ENCODE results near the gene F10. TPM values are rescaled to one million over a fixed set of nuclear protein-coding genes. Genes with fewer than 3 reads are reported as not detected.

Gene F10
- total and polyA plus RNA-seq, 4 donors, result 85.3 to 199 (median 117) TPM

DNA sequence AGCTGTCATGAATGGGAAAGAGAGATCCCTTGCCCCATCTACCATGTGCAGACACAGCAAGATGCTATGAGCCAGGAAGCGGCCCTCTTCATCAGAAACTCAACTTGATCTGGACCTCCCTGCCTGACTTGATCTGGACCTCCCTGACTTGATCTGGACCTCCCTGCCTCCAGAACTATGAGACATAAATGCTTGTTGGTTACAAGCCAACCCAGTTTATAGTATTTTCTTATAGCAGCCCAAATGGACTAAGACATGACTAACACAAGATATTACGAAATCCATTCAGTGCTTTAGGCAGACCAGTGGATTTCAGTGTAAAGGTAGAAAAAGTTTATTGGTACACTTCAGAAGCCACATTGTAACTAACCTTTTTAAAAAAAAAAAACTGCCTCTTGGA is 70.3 kb downstream of the F10 start:
- no peaks in the 10 kb centered on the region for H3K4me1 ChIP-seq (ENCODE audit: control insufficient read depth in 4 of 4, insufficient read depth in 4 of 4, low read length in 3 of 4)
- no peaks in the 10 kb centered on the region for H3K27me3 ChIP-seq (ENCODE audit: control insufficient read depth in 4 of 4, insufficient read depth in 4 of 4, low read length in 3 of 4)
- H3K4me3 ChIP-seq (ENCODE audit: low read depth in 1 of 3, low read length in 3 of 3), result no peak overlapping the region
- TF ChIP-seq GABPA (IDR thresholded peaks at IDR 0.05 in 1 of 2, conservative IDR thresholded peaks at IDR 0.05 in 1 of 2) (no peak), JUND (IDR thresholded peaks at IDR 0.05) (no peak), HNF4G (IDR thresholded peaks at IDR 0.05) (no peak), RAD21 (IDR thresholded peaks at IDR 0.05) (no peak), FOXA2 (IDR thresholded peaks at IDR 0.05) (no peak), TAF1 (conservative IDR thresholded peaks at IDR 0.05) (no peak), HNF4A (conservative IDR thresholded peaks at IDR 0.05) (no peak), FOXA1 (IDR thresholded peaks at IDR 0.05) (no peak), RXRA (IDR thresholded peaks at IDR 0.05) (no peak), EGR1 (IDR thresholded peaks at IDR 0.05; ENCODE audit: low read depth in 2 of 2) (no peak), YY1 (IDR thresholded peaks at IDR 0.05) (no peak)
- TF ChIP-seq, protein P1, sequence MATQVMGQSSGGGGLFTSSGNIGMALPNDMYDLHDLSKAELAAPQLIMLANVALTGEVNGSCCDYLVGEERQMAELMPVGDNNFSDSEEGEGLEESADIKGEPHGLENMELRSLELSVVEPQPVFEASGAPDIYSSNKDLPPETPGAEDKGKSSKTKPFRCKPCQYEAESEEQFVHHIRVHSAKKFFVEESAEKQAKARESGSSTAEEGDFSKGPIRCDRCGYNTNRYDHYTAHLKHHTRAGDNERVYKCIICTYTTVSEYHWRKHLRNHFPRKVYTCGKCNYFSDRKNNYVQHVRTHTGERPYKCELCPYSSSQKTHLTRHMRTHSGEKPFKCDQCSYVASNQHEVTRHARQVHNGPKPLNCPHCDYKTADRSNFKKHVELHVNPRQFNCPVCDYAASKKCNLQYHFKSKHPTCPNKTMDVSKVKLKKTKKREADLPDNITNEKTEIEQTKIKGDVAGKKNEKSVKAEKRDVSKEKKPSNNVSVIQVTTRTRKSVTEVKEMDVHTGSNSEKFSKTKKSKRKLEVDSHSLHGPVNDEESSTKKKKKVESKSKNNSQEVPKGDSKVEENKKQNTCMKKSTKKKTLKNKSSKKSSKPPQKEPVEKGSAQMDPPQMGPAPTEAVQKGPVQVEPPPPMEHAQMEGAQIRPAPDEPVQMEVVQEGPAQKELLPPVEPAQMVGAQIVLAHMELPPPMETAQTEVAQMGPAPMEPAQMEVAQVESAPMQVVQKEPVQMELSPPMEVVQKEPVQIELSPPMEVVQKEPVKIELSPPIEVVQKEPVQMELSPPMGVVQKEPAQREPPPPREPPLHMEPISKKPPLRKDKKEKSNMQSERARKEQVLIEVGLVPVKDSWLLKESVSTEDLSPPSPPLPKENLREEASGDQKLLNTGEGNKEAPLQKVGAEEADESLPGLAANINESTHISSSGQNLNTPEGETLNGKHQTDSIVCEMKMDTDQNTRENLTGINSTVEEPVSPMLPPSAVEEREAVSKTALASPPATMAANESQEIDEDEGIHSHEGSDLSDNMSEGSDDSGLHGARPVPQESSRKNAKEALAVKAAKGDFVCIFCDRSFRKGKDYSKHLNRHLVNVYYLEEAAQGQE (IDR thresholded peaks at IDR 0.05), result no peak
- TF ChIP-seq, protein P2, sequence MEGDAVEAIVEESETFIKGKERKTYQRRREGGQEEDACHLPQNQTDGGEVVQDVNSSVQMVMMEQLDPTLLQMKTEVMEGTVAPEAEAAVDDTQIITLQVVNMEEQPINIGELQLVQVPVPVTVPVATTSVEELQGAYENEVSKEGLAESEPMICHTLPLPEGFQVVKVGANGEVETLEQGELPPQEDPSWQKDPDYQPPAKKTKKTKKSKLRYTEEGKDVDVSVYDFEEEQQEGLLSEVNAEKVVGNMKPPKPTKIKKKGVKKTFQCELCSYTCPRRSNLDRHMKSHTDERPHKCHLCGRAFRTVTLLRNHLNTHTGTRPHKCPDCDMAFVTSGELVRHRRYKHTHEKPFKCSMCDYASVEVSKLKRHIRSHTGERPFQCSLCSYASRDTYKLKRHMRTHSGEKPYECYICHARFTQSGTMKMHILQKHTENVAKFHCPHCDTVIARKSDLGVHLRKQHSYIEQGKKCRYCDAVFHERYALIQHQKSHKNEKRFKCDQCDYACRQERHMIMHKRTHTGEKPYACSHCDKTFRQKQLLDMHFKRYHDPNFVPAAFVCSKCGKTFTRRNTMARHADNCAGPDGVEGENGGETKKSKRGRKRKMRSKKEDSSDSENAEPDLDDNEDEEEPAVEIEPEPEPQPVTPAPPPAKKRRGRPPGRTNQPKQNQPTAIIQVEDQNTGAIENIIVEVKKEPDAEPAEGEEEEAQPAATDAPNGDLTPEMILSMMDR (IDR thresholded peaks at IDR 0.05; ENCODE audit: low read depth, low read length, missing input control), result no peak
- TF ChIP-seq, protein P3, sequence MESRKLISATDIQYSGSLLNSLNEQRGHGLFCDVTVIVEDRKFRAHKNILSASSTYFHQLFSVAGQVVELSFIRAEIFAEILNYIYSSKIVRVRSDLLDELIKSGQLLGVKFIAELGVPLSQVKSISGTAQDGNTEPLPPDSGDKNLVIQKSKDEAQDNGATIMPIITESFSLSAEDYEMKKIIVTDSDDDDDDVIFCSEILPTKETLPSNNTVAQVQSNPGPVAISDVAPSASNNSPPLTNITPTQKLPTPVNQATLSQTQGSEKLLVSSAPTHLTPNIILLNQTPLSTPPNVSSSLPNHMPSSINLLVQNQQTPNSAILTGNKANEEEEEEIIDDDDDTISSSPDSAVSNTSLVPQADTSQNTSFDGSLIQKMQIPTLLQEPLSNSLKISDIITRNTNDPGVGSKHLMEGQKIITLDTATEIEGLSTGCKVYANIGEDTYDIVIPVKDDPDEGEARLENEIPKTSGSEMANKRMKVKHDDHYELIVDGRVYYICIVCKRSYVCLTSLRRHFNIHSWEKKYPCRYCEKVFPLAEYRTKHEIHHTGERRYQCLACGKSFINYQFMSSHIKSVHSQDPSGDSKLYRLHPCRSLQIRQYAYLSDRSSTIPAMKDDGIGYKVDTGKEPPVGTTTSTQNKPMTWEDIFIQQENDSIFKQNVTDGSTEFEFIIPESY (IDR thresholded peaks at IDR 0.05), result no peak
- TF ChIP-seq, protein P4, sequence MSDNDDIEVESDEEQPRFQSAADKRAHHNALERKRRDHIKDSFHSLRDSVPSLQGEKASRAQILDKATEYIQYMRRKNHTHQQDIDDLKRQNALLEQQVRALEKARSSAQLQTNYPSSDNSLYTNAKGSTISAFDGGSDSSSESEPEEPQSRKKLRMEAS (IDR thresholded peaks at IDR 0.05), result no peak
- TF ChIP-seq, protein P5, sequence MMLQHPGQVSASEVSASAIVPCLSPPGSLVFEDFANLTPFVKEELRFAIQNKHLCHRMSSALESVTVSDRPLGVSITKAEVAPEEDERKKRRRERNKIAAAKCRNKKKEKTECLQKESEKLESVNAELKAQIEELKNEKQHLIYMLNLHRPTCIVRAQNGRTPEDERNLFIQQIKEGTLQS (IDR thresholded peaks at IDR 0.05), result no peak
- H3K27ac ChIP-seq (ENCODE audit: low read depth in 1 of 2, low read length in 2 of 2), result no peak overlapping the region
- H3K36me3 ChIP-seq (ENCODE audit: control insufficient read depth in 4 of 4, insufficient read depth in 3 of 4, low read depth in 1 of 4, low read length in 3 of 4), result peaks cover 15 to 68% (median 47%) of the 10 kb centered on the region in 4 donors
- no peaks in the 10 kb centered on the region for H3K9me3 ChIP-seq (ENCODE audit: control insufficient read depth in 4 of 4, low read length in 3 of 4)
- 96% methylated on average over 2 of the region's 2 CpGs for WGBS
- H3K9ac ChIP-seq (ENCODE audit: low read depth in 1 of 2, low read length in 2 of 2), result no peak overlapping the region
- no peak for DNase-seq (ENCODE audit: low spot score)

DNA sequence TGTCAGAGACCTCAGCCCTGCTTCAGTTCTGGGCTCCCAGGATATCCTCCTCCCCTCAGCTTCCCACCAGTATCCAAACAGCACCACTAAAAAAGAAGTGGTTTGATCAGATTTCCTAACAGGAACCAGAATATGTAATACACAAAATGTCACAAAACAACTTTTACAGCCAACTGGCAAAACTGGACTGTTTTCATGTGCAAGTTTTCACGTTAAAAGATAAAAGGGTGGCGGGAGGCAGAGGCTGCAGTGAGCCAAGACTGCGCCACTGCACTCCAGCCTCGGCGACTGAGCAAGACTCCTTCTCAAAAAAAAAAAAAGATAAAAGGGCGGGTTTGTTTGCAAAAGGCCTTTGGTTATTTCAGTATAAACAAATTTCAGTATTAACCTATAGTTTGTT is 72.8 kb downstream of the F10 start:
- TF ChIP-seq, protein P3 (IDR thresholded peaks at IDR 0.05), result no peak
- TF ChIP-seq NR2F2 (IDR thresholded peaks at IDR 0.05), result no peak
- TF ChIP-seq EGR1 (IDR thresholded peaks at IDR 0.05; ENCODE audit: low read depth in 2 of 2), result no peak
- Histone ChIP-seq H3K9ac (ENCODE audit: low read depth in 1 of 2, low read length in 2 of 2) (no peak overlapping the region), H3K9me3 (ENCODE audit: control insufficient read depth in 4 of 4, low read length in 3 of 4) (no peaks in the 10 kb centered on the region), H3K4me1 (ENCODE audit: control insufficient read depth in 4 of 4, insufficient read depth in 4 of 4, low read length in 3 of 4) (no peaks in the 10 kb centered on the region), H3K27me3 (ENCODE audit: control insufficient read depth in 4 of 4, insufficient read depth in 4 of 4, low read length in 3 of 4) (no peaks in the 10 kb centered on the region), H3K36me3 (ENCODE audit: control insufficient read depth in 4 of 4, insufficient read depth in 3 of 4, low read depth in 1 of 4, low read length in 3 of 4) (peaks cover 15 to 69% (median 47%) of the 10 kb centered on the region in 4 donors), H3K4me3 (ENCODE audit: low read depth in 1 of 3, low read length in 3 of 3) (no peak overlapping the region), H3K27ac (ENCODE audit: low read depth in 1 of 2, low read length in 2 of 2) (no peak overlapping the region)
- DNase-seq (ENCODE audit: low spot score), result no peak
- WGBS, result 75% methylated on average over 6 of the region's 6 CpGs
